Neural progenitor cell (in vitro differentiated cells): ENCODE measurements around the gene CPB2. TPM values are rescaled to one million over a fixed set of nuclear protein-coding genes. Genes with fewer than 3 reads are reported as not detected.

Experiments
- DNase-seq: peaks from one replicate; pipeline ENCODE4 v3.0.0-alpha.2; 2016; ENCODE audit warnings: low spot score
- H2AFZ ChIP-seq: fragments of 200-600 bp; sonication (generic); replicated peaks from 2 replicates; pipeline ENCODE4 v1.6.1; 2016; ENCODE audit warnings: antibody characterized with exemption
- H3F3A ChIP-seq: fragments of 200-600 bp; sonication (generic); 2 replicates; pipeline ENCODE4 v1.6.1; 2016; ENCODE audit warnings: antibody characterized with exemption, low read depth
- H3K27ac ChIP-seq: fragments of 200-600 bp; sonication (generic); 2 replicates; pipeline ENCODE4 v1.5.1; 2016; ENCODE audit warnings: mild to moderate bottlenecking
- H3K27me3 ChIP-seq: fragments of 200-600 bp; sonication (generic); 2 replicates; pipeline ENCODE4 v1.6.1; 2016; ENCODE audit warnings: mild to moderate bottlenecking, moderate library complexity
- H3K36me3 ChIP-seq: fragments of 200-600 bp; sonication (generic); 2 replicates; pipeline ENCODE4 v1.5.1; 2016
- H3K4me1 ChIP-seq: fragments of 200-600 bp; sonication (generic); 2 replicates; pipeline ENCODE4 v1.6.1; 2016; ENCODE audit warnings: mixed run types
- H3K4me2 ChIP-seq: fragments of 200-600 bp; sonication (generic); 2 replicates; pipeline ENCODE4 v1.6.1; 2016
- H3K4me3 ChIP-seq: fragments of 200-600 bp; sonication (generic); 2 replicates; pipeline ENCODE4 v1.5.1; 2016
- H3K79me2 ChIP-seq: fragments of 200-600 bp; sonication (generic); 2 replicates; pipeline ENCODE4 v1.6.1; 2016; ENCODE audit warnings: low read depth
- H3K9ac ChIP-seq: fragments of 200-600 bp; sonication (generic); 2 replicates; pipeline ENCODE4 v1.6.1; 2016
- H3K9me3 ChIP-seq: fragments of 200-600 bp; sonication (generic); 2 replicates; pipeline ENCODE4 v1.5.1; 2016; ENCODE audit warnings: low read depth
- H4K20me1 ChIP-seq: fragments of 200-600 bp; sonication (generic); 2 replicates; pipeline ENCODE4 v1.6.1; 2016; ENCODE audit warnings: low read depth
- H3K27ac Mint-ChIP-seq: 3 replicates; pipeline ENCODE4 v1.8.0; 2021; ENCODE audit warnings: mixed read lengths
- H3K27me3 Mint-ChIP-seq: 2 replicates; pipeline ENCODE4 v1.8.0; 2022; ENCODE audit warnings: low read depth, mild to moderate bottlenecking, inconsistent platforms, moderate library complexity, mixed read lengths; ENCODE audit not compliant: insufficient read depth
- H3K36me3 Mint-ChIP-seq: 3 replicates; pipeline ENCODE4 v1.8.0; 2021; ENCODE audit warnings: mixed read lengths
- H3K4me1 Mint-ChIP-seq: 3 replicates; pipeline ENCODE4 v1.8.0; 2021; ENCODE audit warnings: mixed read lengths
- H3K4me3 Mint-ChIP-seq: 3 replicates; pipeline ENCODE4 v1.8.0; 2021; ENCODE audit warnings: mild to moderate bottlenecking, moderate library complexity, mixed read lengths
- H3K9me3 Mint-ChIP-seq: 3 replicates; pipeline ENCODE4 v1.8.0; 2020; ENCODE audit warnings: mixed read lengths
- EZH2 ChIP-seq: fragments of 200-600 bp; sonication (generic); IDR thresholded peaks from 2 replicates; pipeline ENCODE4 v1.6.1; 2017; ENCODE audit warnings: antibody characterized with exemption, mild to moderate bottlenecking, moderate library complexity
- EZH2phosphoT487 ChIP-seq: fragments of 200-600 bp; sonication (generic); IDR thresholded peaks from 2 replicates; pipeline ENCODE4 v1.6.1; 2017; ENCODE audit warnings: antibody characterized with exemption
- total RNA-seq: library from RNA; depleted of rRNA; stranded (reverse); fragments of >200 nt; gene quantifications from 2 replicates; pipeline ENCODE4 v1.2.3, GENCODE V29; 2015; ENCODE audit warnings: low replicate concordance
- TF ChIP-seq, protein P1 (sequence below): fragments of 200-600 bp; sonication (generic); IDR thresholded peaks from 2 replicates; pipeline ENCODE4 v1.5.1; 2017; ENCODE audit warnings: antibody characterized with exemption, mild to moderate bottlenecking

The CPB2 gene
- total RNA-seq, 1 donor from 2014 or later, result not detected

DNA sequence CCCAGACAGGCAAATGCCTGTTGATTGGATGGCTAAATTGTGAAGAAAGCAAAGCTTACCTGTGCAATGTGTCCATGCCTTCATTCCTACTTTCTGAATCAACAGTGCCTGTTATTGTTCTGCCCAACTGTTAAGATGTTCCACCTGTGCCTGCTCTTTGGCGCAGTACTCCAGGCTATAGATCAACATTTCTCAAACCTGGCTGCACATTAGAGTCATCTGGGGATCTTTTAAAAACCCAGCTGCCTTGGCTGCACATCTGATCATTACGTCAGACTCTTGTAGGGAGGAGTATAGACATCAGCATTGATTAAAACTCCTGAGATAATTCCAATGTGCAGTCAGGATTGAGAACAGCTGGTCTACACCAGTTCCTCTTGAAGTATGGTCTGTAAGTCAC is 16.2 kb upstream of the CPB2 start:
- Mint-ChIP-seq H3K27me3 (peaks cover 3% of the 10 kb centered on the region), H3K9me3 (peaks cover 2% of the 10 kb centered on the region), H3K27ac (no peak overlapping the region), H3K36me3 (no peaks in the 10 kb centered on the region), H3K4me3 (no peak overlapping the region), H3K4me1 (peaks cover 26% of the 10 kb centered on the region)
- Histone ChIP-seq H3K27ac (no peak overlapping the region), H3K9ac (no peak overlapping the region), H4K20me1 (no peaks in the 10 kb centered on the region), H3F3A (no peaks in the 10 kb centered on the region), H2AFZ (no peak overlapping the region), H3K27me3 (no peaks in the 10 kb centered on the region), H3K4me1 (no peaks in the 10 kb centered on the region), H3K36me3 (no peaks in the 10 kb centered on the region), H3K9me3 (no peaks in the 10 kb centered on the region), H3K79me2 (no peaks in the 10 kb centered on the region), H3K4me2 (no peak overlapping the region), H3K4me3 (no peak overlapping the region)
- TF ChIP-seq EZH2 (no peak), EZH2phosphoT487 (no peak)
- TF ChIP-seq, protein P1, sequence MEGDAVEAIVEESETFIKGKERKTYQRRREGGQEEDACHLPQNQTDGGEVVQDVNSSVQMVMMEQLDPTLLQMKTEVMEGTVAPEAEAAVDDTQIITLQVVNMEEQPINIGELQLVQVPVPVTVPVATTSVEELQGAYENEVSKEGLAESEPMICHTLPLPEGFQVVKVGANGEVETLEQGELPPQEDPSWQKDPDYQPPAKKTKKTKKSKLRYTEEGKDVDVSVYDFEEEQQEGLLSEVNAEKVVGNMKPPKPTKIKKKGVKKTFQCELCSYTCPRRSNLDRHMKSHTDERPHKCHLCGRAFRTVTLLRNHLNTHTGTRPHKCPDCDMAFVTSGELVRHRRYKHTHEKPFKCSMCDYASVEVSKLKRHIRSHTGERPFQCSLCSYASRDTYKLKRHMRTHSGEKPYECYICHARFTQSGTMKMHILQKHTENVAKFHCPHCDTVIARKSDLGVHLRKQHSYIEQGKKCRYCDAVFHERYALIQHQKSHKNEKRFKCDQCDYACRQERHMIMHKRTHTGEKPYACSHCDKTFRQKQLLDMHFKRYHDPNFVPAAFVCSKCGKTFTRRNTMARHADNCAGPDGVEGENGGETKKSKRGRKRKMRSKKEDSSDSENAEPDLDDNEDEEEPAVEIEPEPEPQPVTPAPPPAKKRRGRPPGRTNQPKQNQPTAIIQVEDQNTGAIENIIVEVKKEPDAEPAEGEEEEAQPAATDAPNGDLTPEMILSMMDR, result no peak
- DNase-seq, result no peak

DNA sequence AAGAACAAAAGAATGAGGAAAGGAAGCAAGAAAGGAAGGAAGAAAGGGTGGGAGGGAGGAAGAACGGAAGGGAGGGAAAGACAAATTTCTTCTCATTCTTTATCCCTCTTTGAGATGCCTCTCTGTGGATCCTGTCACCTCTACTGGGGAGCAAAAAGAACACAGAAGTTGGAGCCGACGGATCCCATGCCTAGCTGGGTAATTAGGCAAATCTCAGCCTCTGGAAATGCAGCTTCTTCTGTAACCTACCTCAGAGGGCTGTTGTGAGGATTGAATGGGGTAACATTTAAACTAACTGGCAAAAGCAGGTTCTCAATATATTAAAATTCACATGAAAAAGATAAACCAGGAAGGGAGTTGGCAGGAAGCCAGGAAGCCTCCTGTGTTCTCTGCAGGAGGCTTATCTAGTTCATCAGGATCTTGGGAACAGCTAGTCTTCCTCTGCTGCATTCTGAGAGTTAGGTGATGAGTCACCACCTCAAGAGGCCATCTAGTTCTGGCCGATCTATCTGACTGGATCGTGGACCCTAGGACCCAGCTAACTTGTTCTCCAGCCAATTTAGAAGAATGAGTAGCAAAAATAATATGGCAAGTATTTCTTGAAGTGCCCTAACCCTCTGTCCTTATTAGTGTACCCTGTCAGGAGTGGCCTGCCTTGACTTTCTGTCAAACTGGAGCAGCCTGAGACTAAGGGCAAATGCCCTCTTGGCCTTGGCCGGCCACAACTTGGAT is 15.2 kb upstream of the CPB2 start:
- H3F3A ChIP-seq, result no peaks in the 10 kb centered on the region
- no peaks in the 10 kb centered on the region for H3K79me2 ChIP-seq
- no peak overlapping the region for H3K4me2 ChIP-seq
- Mint-ChIP-seq H3K9me3 (peaks cover 2% of the 10 kb centered on the region), H3K36me3 (no peaks in the 10 kb centered on the region), H3K27ac (no peak overlapping the region), H3K4me3 (no peak overlapping the region), H3K27me3 (peaks cover 3% of the 10 kb centered on the region), H3K4me1 (peaks cover 26% of the 10 kb centered on the region)
- H4K20me1 ChIP-seq, result no peaks in the 10 kb centered on the region
- H2AFZ ChIP-seq, result no peak overlapping the region
- no peaks in the 10 kb centered on the region for H3K27me3 ChIP-seq
- H3K9ac ChIP-seq, result no peak overlapping the region
- no peaks in the 10 kb centered on the region for H3K4me1 ChIP-seq
- no peak overlapping the region for H3K4me3 ChIP-seq
- TF ChIP-seq EZH2, result no peak
- TF ChIP-seq EZH2phosphoT487, result no peak
- TF ChIP-seq, protein P1, result no peak
- no peak overlapping the region for H3K27ac ChIP-seq
- no peaks in the 10 kb centered on the region for H3K36me3 ChIP-seq
- DNase-seq, result no peak
- no peaks in the 10 kb centered on the region for H3K9me3 ChIP-seq

DNA sequence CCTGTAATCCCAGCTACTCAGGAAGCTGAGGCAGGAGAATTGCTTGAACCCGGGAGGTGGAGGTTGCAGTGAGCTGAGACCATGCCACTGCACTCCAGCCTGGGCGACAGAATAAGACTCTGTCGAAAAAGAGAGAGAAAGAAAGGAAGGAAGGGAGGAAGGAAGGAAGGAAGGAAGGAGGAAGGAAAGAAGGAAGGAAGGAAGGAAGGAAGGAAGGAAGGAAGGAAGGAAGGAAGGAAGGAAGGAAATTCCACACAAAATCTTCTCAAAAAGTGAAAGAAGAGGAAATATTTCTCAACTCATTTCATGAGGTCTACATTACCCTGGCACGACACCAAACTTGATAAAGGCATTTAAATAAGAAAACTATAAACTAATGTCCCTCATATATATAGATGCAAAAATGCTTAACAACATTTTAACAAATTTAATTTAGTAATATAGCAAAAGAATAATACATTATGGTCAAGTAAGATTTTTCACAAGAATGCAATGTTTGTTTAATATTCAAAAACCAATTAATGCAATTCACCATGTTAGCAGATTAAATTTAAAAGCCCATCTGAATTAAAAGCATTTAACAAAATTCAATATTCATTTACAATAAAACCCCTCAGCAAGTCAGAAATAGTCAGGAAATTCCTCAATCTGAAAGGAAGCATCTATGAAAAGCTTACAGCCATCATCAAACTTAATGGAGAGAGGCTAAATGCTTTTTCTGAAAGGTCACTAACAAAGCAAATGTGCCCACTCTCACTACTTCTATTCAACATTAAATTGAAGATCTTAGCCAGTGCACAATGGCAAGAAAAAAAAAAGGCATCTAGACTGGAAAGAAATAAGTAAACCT is 12.0 kb upstream of the CPB2 start:
- Mint-ChIP-seq H3K4me3 (no peak overlapping the region), H3K4me1 (peaks cover 28% of the 10 kb centered on the region)
- TF ChIP-seq EZH2phosphoT487 (no peak), EZH2 (no peak)
- TF ChIP-seq, protein P1, result no peak

More for the DNA sequence above, 12.0 kb upstream of the CPB2 start:
- Histone ChIP-seq H3K27me3 (no peaks in the 10 kb centered on the region), H4K20me1 (no peaks in the 10 kb centered on the region), H3K4me2 (no peak overlapping the region), H3K27ac (no peak overlapping the region), H3K4me3 (no peak overlapping the region), H3K9me3 (no peaks in the 10 kb centered on the region), H3K36me3 (no peaks in the 10 kb centered on the region), H3F3A (no peaks in the 10 kb centered on the region), H2AFZ (no peak overlapping the region), H3K4me1 (no peaks in the 10 kb centered on the region), H3K79me2 (no peaks in the 10 kb centered on the region), H3K9ac (no peak overlapping the region)
- H3K27ac Mint-ChIP-seq, result no peak overlapping the region
- H3K9me3 Mint-ChIP-seq, result peaks cover 2% of the 10 kb centered on the region
- DNase-seq, result no peak
- peaks cover 3% of the 10 kb centered on the region for H3K27me3 Mint-ChIP-seq
- no peaks in the 10 kb centered on the region for H3K36me3 Mint-ChIP-seq
